Measurements from ENCODE around the gene SYAP1.

SYAP1 gene

DNA sequence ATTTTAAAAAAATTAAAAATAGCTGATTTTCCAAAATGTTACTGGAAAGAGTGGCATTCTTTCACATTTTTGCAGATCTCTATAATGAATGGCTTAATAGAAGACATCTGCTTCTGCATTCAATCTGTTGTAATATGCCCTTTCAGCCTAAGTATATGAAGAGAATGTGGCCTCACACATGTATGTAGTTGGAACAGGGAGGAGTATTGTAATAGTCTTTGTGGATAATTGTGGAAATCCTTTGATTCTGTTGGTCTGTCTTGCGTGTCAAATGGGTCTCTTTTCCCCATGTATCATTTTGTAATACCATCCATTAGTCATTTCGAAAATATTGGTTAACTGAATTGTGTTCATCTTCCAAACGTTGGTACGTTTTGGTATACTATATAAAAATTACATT is 78.4 kb downstream of the SYAP1 start:
- H3K27me3 ChIP-seq (ENCODE audit: insufficient read depth, low read depth, severe bottlenecking): no peaks in the 10 kb centered on the region
- H3K4me3 ChIP-seq (ENCODE audit: low read depth, low read length): no peak overlapping the region
- no peaks in the 10 kb centered on the region for H3K9me3 ChIP-seq (ENCODE audit: severe bottlenecking)
- H3K27ac ChIP-seq: no peak overlapping the region
- no peak for DNase-seq
- H3K36me3 ChIP-seq: peaks cover 50% of the 10 kb centered on the region
- TF ChIP-seq, protein P1, sequence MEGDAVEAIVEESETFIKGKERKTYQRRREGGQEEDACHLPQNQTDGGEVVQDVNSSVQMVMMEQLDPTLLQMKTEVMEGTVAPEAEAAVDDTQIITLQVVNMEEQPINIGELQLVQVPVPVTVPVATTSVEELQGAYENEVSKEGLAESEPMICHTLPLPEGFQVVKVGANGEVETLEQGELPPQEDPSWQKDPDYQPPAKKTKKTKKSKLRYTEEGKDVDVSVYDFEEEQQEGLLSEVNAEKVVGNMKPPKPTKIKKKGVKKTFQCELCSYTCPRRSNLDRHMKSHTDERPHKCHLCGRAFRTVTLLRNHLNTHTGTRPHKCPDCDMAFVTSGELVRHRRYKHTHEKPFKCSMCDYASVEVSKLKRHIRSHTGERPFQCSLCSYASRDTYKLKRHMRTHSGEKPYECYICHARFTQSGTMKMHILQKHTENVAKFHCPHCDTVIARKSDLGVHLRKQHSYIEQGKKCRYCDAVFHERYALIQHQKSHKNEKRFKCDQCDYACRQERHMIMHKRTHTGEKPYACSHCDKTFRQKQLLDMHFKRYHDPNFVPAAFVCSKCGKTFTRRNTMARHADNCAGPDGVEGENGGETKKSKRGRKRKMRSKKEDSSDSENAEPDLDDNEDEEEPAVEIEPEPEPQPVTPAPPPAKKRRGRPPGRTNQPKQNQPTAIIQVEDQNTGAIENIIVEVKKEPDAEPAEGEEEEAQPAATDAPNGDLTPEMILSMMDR (IDR thresholded peaks at IDR 0.05; ENCODE audit: low read depth, low read length): no peak

DNA sequence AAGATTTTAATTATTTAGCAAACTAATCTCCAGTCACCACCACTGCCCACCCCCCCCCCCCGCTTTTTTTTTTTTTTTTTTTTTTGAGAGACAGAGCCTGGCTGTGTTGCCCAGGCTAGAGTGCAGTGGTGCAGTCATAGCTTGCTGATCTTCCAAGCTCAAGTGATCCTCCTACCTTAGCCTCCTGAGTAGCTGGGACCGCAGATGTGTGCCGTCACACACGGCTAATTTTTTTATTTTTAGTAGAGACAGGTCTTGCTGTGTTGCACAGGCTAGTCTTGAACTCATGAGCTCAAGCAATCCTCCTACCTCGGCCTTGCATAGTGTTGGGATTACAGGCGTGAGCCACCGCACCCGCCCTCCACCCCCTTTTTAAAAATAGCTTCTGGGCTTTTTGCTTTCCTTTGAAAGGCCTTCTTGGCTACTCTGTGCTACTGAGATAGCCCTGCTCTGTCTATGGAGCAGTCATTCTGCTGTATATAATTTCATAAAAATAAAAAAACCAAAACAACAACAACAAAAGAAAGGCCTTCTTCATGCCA is 85.6 kb downstream of the SYAP1 start:
- Histone ChIP-seq H3K36me3 (peaks cover 22% of the 10 kb centered on the region), H3K27ac (no peak overlapping the region), H3K4me3 (ENCODE audit: low read depth, low read length) (no peak overlapping the region), H3K27me3 (ENCODE audit: insufficient read depth, low read depth, severe bottlenecking) (no peaks in the 10 kb centered on the region), H3K9me3 (ENCODE audit: severe bottlenecking) (no peaks in the 10 kb centered on the region)
- TF ChIP-seq, protein P1 (IDR thresholded peaks at IDR 0.05; ENCODE audit: low read depth, low read length): no peak
- no peak for DNase-seq

DNA sequence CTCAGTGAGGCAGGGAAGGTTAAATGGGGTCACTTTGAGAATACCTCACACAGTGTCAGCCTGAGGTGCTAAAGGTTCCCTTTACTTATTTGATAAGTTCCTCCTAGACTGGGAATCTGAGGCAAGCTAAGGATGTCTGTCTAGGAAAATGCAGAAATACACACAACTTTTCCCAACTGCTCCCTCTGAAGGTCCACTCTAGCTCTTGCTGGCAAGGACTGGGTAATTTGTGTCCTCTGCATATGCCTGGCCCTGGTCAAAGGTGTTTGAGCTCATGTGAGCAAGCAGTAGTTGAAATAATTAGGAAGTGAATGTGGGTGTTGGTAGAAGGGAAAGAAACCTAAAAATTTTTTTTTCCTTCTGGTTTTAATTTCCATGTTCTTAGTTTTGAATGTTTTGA is 88.1 kb downstream of the SYAP1 start:
- Histone ChIP-seq H3K9me3 (ENCODE audit: severe bottlenecking) (no peaks in the 10 kb centered on the region), H3K27me3 (ENCODE audit: insufficient read depth, low read depth, severe bottlenecking) (no peaks in the 10 kb centered on the region), H3K36me3 (peaks cover 24% of the 10 kb centered on the region), H3K27ac (no peak overlapping the region), H3K4me3 (ENCODE audit: low read depth, low read length) (no peak overlapping the region)
- TF ChIP-seq, protein P1 (IDR thresholded peaks at IDR 0.05; ENCODE audit: low read depth, low read length): peak; percentile 34; the same call in 1 of the 2 replicates
- no peak for DNase-seq

DNA sequence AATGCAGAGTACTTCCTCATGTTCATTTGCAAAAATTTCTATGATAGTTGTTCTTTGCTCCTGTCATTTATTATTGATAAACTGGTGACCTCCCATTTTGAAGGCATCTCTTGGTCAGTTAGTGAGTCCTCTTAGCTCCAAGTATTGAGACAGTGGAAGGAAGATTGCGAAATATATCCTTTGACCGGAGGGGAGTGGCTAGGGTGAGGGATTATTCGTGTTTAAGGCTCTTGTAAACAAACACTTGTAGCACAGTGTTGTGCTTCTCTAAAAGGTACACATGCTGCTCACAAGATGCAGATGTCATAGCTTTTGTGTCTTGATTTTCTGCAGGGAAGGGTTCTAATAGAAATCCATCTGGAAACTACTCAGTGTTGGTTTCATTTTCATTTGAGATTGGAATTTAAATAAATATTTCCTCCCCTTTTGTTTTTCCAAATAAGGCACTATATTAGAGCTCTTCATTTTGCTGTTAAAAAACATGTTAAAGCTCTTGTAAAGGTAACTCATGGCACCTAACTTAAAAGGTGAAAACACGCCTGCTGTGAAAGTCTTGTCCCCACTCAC is 88.6 kb downstream of the SYAP1 start:
- DNase-seq: no peak
- TF ChIP-seq, protein P1 (IDR thresholded peaks at IDR 0.05; ENCODE audit: low read depth, low read length): no peak
- no peak overlapping the region for H3K27ac ChIP-seq
- no peaks in the 10 kb centered on the region for H3K27me3 ChIP-seq (ENCODE audit: insufficient read depth, low read depth, severe bottlenecking)
- no peaks in the 10 kb centered on the region for H3K9me3 ChIP-seq (ENCODE audit: severe bottlenecking)
- H3K36me3 ChIP-seq: peaks cover 24% of the 10 kb centered on the region
- no peak overlapping the region for H3K4me3 ChIP-seq (ENCODE audit: low read depth, low read length)

DNA sequence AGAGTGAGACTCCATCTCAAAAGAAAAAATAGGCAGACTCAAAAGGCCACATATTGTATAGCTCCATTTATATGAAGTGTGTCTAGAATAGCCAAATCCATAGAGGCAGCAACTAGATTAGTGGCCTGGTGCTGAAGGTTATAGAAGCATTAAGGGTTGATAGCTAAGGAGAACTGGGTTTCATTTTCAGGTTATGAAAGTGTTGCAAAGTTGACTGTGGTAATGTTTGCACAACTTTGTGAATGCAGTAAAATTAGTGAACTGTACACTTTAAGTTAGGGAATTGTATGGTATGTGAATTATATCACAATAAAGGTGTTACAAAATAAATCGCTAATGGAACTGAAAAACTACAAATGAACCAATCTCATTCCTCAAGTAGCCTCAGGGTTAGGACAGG is 95.2 kb downstream of the SYAP1 start:
- Histone ChIP-seq H3K27me3 (ENCODE audit: insufficient read depth, low read depth, severe bottlenecking) (no peaks in the 10 kb centered on the region), H3K27ac (no peak overlapping the region), H3K4me3 (ENCODE audit: low read depth, low read length) (no peak overlapping the region), H3K9me3 (ENCODE audit: severe bottlenecking) (no peaks in the 10 kb centered on the region), H3K36me3 (peaks cover 34% of the 10 kb centered on the region)
- no peak for DNase-seq
- TF ChIP-seq, protein P1 (IDR thresholded peaks at IDR 0.05; ENCODE audit: low read depth, low read length): no peak

Measured in WERI-Rb-1 (cell line).